Hematopoietic multipotent progenitor cell treated with erythropoietin and hydrocortisone succinate and interleukin-3 and kit ligand, for 17 days (in vitro differentiated cells): ENCODE results near the gene CACNG4.

Experiments used
- DNase-seq: peaks from one replicate; pipeline ENCODE4 v3.0.0-alpha.2; 2015; ENCODE audit warnings: low spot score

CACNG4 gene

DNA sequence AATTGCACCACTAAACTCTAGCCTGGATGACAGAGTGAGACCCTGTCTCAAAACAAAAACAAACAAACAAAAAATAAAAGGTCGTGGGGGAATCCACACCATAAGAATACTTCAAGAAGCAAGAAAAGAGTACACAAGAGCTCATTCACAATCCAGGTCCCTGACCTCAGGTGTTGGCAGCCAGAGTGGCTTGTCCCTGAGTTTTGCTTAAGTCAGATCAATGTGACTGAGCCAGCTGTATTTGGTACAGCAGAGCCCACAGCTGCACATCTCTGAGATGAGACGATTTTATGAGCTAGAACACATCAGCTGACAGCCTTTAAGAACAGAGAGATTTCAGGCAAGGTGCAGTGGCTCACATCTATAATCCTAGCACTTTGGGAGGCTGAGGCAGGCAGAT is 102.2 kb downstream of the CACNG4 start:
- DNase-seq = no peak

DNA sequence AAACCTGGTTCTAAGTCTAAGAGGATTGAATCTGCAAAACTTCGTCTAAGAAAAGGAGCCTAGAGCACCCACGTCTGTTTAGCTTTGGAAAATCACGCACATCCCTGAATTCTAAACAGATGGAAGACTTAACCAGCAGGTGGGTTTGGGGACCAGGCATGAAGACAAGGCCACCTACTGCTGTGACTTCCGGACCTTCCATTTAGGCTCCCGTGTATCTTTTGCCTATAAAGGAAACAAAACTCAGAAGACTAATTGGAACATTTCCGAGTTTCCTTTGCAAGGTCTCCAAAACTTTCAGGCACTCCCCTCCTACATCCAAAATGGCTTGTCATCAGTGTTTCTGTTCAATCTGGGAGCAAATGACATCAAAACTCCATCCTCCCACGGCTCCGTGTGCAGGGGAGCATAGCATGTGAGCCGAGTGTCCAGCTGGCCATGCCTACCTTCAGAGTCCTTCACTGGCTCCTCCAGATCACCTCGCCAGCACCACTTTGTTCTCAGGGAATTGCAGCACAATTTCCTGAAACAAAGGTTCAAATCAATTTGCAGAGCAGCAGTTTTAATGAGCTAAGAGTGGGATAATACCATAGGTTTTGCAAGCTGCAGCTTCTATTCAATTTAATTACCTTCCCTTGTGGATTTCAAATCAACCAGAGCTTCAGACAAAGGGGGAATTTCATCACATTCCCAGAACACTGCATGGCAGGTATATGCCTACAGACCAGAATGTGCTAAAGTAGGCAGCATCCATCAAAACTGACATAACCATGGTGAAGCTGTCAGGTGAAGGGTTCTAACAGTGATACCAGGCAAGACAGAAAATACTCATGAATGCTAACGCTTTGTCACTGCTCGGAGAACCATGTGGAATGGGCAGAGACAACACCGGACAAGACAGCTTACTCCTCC is 103.3 kb downstream of the CACNG4 start:
- no peak for DNase-seq

DNA sequence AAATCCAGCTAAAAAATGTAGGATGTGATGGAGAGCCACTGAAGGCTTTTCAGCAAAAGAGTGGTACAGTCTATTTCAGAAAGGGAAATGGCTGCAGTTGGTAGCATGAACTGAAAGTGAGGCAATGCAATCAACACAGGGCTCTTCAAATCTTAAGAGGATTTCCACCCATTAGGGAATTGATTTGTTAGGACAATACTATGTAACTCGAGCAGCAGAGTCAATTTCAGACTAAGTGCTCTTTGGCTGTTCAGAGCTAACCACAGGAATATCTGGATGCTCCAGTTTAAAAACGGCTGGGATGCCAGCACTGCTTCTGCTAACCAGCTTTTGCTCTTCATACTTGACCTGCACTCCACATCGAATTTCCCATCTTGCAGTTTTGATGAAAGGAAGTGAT is 104.5 kb downstream of the CACNG4 start:
- no peak for DNase-seq

DNA sequence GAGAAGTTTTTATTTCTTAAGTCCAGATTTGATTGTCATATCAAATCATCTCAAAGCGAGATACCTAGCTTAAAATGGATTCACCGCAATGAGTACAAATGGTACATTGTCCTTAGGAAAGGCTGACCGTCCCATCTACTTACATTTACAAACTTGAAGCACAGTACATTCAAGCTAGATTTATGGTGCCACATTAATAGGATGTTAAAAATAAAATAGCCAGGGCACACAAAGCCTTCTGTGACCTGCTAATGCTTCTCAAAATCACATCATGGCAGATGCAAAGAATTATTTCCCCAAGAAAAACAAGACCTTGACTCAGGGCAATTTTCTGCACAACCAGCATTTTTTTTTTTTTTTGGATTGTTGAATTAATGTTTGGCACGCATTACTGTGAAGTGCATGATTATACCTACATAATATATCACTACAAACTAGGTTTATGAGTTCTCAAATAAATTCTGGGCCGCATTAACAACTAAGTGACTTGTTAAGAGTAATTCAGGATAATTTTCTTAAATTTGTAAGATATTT is 105.2 kb downstream of the CACNG4 start:
- no peak for DNase-seq

DNA sequence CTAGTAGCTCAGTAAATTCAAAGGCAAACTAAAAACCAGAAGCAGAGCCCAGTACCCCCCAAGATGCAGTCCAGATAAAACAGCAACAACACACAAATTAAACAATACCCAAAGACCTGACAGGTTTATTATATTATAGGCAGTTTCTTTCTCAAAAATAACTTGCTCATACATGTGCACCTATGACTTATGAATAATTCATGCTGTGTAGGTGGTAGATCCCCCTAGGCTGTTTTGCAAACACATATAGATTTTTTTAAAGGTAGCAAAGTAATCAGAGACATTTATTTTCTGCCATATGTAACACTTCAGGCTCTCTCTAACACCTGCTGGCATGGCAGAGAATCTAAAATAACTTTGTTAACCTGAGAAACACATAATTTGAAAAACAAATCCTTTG is 107.1 kb downstream of the CACNG4 start:
- no peak for DNase-seq

DNA sequence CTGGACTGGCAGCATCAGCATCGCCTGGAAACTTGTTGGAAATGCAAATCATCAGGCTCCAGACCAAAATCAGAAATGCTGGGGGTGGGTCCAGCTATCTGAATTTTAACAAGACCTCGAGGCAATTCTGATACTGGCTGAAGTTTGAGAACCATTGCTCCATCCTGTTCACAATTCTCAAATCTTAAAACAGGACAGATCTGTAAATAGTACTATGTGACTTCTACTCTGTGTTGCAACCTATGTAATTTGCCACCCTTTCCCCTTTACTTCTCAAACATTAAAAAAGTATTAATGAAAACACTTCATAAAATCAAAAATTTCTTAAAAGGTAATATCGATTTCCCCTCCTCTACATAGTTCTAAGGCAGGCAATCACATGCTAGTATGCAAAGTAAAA is 108.4 kb downstream of the CACNG4 start:
- DNase-seq = no peak

DNA sequence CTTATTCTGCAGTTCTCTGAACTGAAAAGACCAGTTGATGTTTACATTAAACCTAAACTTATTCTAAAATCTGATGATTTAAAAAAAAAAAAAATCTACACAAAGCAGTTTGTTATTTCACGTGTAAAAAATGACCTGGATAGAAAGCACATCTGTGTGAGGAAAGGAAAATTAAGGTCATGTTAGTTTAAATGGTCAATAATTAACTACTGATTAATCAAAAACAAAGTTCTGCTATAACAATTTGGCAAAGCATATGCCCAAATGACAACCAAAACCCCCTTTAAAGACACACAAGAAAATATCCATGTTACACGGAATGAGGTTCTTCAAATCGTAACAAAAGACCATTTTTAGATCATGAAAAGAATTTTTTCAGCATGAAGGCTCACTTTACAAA is 110.3 kb downstream of the CACNG4 start:
- DNase-seq = no peak

DNA sequence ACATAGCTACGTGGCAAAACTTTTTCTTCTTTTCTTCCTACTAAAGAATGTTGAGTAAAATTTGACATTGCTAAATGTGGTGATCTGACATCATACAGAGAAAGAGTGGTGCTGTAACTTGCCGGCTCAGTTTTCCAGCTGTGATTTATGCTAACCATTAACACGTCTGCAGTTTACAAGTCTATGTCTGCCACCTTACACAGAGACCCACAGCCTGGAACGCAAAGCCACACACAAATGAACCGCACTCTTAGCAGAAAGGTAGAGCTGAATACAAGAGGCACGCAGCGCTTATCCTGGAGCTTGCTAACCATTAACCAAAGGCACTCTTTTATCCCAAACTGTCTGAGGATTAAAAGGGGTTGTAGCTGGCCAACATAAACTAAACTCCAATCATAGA is 111.8 kb downstream of the CACNG4 start:
- no peak for DNase-seq

DNA sequence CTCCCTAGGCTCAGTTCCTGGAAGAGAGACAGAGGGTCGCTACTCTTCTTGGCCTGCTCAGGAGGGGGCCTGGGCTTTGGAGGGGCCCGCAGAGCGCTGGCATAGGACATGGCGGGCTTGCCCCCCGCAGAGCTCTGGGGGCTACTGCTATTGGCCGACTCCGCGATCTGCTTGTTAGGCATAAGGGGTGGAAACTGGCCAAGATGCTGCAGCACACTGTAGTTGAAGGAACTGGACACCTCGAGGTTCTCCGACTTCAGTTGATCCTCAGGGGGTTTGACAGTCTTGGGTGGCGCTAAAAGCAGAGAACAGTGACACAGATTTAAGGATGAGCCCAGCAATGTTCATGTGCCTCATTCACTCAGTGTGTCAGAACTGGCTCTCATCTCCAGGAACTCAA is 113.8 kb downstream of the CACNG4 start:
- no peak for DNase-seq

DNA sequence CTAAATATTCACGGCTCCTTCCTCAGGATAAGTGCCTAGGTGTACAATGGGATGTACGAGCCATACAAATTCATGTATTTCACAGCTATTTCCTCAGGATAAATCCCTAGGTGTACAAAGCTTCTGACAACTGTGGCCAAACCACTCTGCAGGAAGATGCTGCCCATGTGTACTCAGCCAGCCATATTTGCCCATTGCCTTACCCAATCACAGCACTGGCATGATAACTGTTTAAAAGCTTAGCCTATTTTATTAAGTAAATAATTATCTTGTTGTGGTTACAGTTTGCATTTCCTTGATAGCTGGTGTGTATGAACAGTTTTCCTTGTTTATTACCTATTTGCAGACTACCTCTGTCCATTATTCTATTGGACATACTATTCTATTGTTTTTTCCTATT is 115.0 kb downstream of the CACNG4 start:
- DNase-seq = no peak

DNA sequence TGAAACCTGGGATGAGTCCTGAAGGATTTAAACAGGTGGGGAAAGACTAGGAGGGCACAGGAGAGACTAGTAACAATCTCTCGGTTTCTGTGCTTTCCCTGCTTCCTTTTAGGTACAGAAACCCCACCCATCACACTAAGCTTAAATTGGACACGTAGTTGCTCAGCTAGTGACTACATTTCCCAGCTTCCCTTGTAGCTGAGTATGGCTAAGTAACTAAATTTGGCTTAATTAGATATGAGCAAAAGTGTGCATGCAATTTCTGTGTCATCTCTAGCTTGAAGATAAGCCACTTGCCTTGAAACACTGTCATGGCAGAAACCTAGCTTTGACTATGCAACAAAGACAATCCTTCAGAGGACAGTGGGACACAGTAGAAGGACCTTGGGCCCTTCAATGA is 116.3 kb downstream of the CACNG4 start:
- DNase-seq = no peak

DNA sequence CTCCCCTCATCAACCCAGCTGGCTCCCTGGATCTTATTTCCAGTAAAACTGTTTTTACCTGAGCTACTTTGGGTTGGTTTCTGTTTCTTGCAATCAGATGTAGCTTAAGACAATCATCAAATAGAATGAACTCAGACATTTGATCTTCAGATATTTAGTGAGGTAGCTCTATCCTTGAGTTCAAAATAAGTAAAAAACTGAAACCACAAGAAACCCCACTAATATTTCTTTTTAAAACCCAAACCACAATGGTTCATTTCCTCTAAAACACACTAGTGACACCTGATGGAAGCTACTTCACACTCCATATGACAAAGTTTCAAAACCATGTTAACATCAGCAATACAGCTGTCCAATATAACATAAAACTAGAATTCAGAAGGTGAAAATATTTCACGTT is 117.6 kb downstream of the CACNG4 start:
- DNase-seq = no peak
